ENCODE data around the gene MRPS25.

MRPS25 gene

DNA sequence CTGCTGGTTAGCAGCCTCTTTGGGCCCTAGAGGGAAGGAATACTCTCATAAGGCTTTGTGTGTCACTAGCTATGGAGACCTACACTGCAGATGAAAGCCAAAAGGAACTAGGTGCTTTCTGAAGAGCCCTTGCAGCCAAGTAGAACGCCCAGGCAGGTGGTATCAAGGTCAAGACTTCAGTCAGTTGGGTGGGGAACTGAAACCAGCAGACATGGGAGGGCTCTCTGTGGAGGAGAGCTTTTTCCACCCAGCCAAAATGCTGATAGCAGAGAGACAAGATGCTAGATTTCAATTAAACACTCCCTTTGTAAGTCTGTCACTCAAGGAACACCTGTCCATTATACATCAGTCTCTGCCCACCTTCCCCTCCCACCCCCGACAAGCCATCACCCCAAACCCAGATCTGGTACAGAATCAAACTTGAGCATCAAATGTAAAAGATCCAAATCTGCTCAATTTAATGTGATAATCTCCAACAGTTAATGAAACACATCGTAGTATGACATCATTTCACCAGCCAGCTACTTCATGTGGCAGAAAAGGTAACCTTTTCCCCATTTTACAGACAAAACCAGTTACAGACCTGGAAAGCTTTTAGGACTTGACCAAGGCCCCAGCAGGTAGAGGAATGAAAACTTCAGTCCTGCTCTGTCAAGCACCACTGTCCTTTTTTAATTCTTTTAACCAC is 14.6 kb downstream of the MRPS25 start:
- H3K4me3 ChIP-seq (ENCODE audit: low read depth, low read length, poor library complexity, severe bottlenecking): no peak overlapping the region
- H3K9me2 ChIP-seq (ENCODE audit: low read depth, low read length): no peaks in the 10 kb centered on the region
- peak overlapping the region; percentile 25; the same call in 1 of the 2 replicates for H3K9ac ChIP-seq (ENCODE audit: low read length)
- peak overlapping the region; percentile 83 for H3K27ac ChIP-seq (ENCODE audit: low read depth, low read length, poor library complexity, severe bottlenecking)
- no peaks in the 10 kb centered on the region for H3K9me3 ChIP-seq (ENCODE audit: low read length)
- peaks cover 34% of the 10 kb centered on the region for H3K4me1 ChIP-seq (ENCODE audit: insufficient read depth, low read length, severe bottlenecking)
- no peaks in the 10 kb centered on the region; the same call in 1 of the 2 replicates for H4K20me1 ChIP-seq (ENCODE audit: insufficient read depth, low read length)
- no peaks in the 10 kb centered on the region for H3K27me3 ChIP-seq (ENCODE audit: insufficient read depth, low read length)
- H3K4me2 ChIP-seq (ENCODE audit: low read length): peak overlapping the region; percentile 33; the same call in 1 of the 2 replicates
- peaks cover 93% of the 10 kb centered on the region for H3K36me3 ChIP-seq (ENCODE audit: insufficient read depth, low read length)
- H2AFZ ChIP-seq (ENCODE audit: low read length): no peak overlapping the region
- H3F3A ChIP-seq (ENCODE audit: insufficient read depth, low read length): 0 out of 2 replicates have a peak, but pooled peaks cover 4% of the 10 kb centered on the region
- TF ChIP-seq, protein P1, sequence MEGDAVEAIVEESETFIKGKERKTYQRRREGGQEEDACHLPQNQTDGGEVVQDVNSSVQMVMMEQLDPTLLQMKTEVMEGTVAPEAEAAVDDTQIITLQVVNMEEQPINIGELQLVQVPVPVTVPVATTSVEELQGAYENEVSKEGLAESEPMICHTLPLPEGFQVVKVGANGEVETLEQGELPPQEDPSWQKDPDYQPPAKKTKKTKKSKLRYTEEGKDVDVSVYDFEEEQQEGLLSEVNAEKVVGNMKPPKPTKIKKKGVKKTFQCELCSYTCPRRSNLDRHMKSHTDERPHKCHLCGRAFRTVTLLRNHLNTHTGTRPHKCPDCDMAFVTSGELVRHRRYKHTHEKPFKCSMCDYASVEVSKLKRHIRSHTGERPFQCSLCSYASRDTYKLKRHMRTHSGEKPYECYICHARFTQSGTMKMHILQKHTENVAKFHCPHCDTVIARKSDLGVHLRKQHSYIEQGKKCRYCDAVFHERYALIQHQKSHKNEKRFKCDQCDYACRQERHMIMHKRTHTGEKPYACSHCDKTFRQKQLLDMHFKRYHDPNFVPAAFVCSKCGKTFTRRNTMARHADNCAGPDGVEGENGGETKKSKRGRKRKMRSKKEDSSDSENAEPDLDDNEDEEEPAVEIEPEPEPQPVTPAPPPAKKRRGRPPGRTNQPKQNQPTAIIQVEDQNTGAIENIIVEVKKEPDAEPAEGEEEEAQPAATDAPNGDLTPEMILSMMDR (IDR thresholded peaks at IDR 0.05; ENCODE audit: low read length): no peak
- no peak for TF ChIP-seq EZH2 (IDR thresholded peaks at IDR 0.05; ENCODE audit: borderline replicate concordance, low read length)
- H3K79me2 ChIP-seq (ENCODE audit: insufficient read depth, low read length): peaks cover 26% of the 10 kb centered on the region

DNA sequence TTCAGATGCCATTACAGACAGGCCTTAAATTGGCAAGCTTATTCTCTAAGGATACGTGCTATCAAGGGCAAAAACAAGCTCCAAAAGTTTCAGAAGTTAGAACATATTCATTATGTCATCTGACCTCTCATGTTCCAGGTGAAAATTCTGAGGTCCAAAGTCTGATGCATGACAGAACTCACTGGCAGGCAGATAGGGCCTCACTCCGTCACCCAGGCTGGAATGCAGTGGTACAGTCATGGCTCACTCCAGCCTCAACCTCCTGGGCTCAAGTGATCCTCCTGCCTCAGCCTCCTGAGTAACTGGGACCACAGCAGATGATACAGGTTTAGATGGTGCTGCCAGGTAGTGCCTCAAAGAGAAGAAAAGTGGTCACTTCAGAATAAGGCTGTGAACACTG is 15.5 kb downstream of the MRPS25 start:
- 0 out of 2 replicates have a peak, but pooled peaks cover 4% of the 10 kb centered on the region for H3F3A ChIP-seq (ENCODE audit: insufficient read depth, low read length)
- H3K9ac ChIP-seq (ENCODE audit: low read length): no peak overlapping the region
- H4K20me1 ChIP-seq (ENCODE audit: insufficient read depth, low read length): no peaks in the 10 kb centered on the region; the same call in 1 of the 2 replicates
- no peaks in the 10 kb centered on the region for H3K27me3 ChIP-seq (ENCODE audit: insufficient read depth, low read length)
- no peak overlapping the region for H3K4me3 ChIP-seq (ENCODE audit: low read depth, low read length, poor library complexity, severe bottlenecking)
- H2AFZ ChIP-seq (ENCODE audit: low read length): no peak overlapping the region
- H3K4me2 ChIP-seq (ENCODE audit: low read length): no peak overlapping the region
- peaks cover 26% of the 10 kb centered on the region for H3K4me1 ChIP-seq (ENCODE audit: insufficient read depth, low read length, severe bottlenecking)
- peak overlapping the region; percentile 83 for H3K27ac ChIP-seq (ENCODE audit: low read depth, low read length, poor library complexity, severe bottlenecking)
- H3K9me2 ChIP-seq (ENCODE audit: low read depth, low read length): no peaks in the 10 kb centered on the region
- TF ChIP-seq, protein P1 (IDR thresholded peaks at IDR 0.05; ENCODE audit: low read length): no peak
- TF ChIP-seq EZH2 (IDR thresholded peaks at IDR 0.05; ENCODE audit: borderline replicate concordance, low read length): no peak
- peaks cover 93% of the 10 kb centered on the region for H3K36me3 ChIP-seq (ENCODE audit: insufficient read depth, low read length)
- H3K79me2 ChIP-seq (ENCODE audit: insufficient read depth, low read length): peaks cover 17% of the 10 kb centered on the region
- H3K9me3 ChIP-seq (ENCODE audit: low read length): no peaks in the 10 kb centered on the region

DNA sequence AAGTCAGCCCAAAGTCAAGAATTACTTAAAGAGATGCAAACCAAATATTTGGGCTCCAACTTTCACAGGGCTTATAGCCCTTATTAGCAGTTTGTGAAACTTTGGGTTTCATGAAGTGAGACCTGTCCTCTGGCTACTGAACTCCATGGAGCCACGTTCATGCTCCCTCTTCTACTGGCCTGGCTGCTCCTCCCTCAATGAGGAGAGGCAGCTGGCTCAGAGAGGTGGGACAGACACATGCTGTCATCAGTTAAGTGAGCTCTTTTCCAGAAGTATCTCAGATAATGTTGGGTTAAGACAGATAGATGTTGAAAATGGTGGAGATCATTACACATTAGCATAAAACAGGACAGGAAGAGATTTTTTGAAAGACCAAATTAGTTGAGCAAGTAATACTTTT is 19.4 kb downstream of the MRPS25 start:
- Histone ChIP-seq H4K20me1 (ENCODE audit: insufficient read depth, low read length) (no peaks in the 10 kb centered on the region), H3F3A (ENCODE audit: insufficient read depth, low read length) (0 out of 2 replicates have a peak, but pooled peaks cover under 1% of the 10 kb centered on the region), H3K4me1 (ENCODE audit: insufficient read depth, low read length, severe bottlenecking) (peaks cover 11% of the 10 kb centered on the region), H3K36me3 (ENCODE audit: insufficient read depth, low read length) (peaks cover 98% of the 10 kb centered on the region), H3K9me2 (ENCODE audit: low read depth, low read length) (no peaks in the 10 kb centered on the region), H3K9me3 (ENCODE audit: low read length) (no peaks in the 10 kb centered on the region), H3K4me3 (ENCODE audit: low read depth, low read length, poor library complexity, severe bottlenecking) (no peak overlapping the region), H3K9ac (ENCODE audit: low read length) (no peak overlapping the region), H3K27me3 (ENCODE audit: insufficient read depth, low read length) (no peaks in the 10 kb centered on the region), H3K79me2 (ENCODE audit: insufficient read depth, low read length) (no peaks in the 10 kb centered on the region), H3K27ac (ENCODE audit: low read depth, low read length, poor library complexity, severe bottlenecking) (no peak overlapping the region), H2AFZ (ENCODE audit: low read length) (no peak overlapping the region), H3K4me2 (ENCODE audit: low read length) (no peak overlapping the region)
- TF ChIP-seq, protein P1 (IDR thresholded peaks at IDR 0.05; ENCODE audit: low read length): no peak
- TF ChIP-seq EZH2 (IDR thresholded peaks at IDR 0.05; ENCODE audit: borderline replicate concordance, low read length): no peak
